Hepatocyte (in vitro differentiated cells): Measurements from ENCODE around the gene CDH4. TPM values are rescaled to one million over a fixed set of nuclear protein-coding genes. Genes with fewer than 3 reads are reported as not detected.

Source experiments
- DNase-seq: peaks from one replicate; pipeline ENCODE4 v3.0.0-alpha.2; 2016; ENCODE audit warnings: low spot score
- H2AFZ ChIP-seq: fragments of 200-600 bp; sonication (generic); 2 replicates; pipeline ENCODE4 v1.6.0; 2016; ENCODE audit warnings: antibody characterized with exemption, mild to moderate bottlenecking
- H3K27ac ChIP-seq: fragments of 200-600 bp; sonication (generic); 2 replicates; pipeline ENCODE4 v1.5.1; 2016; ENCODE audit warnings: mild to moderate bottlenecking
- H3K27me3 ChIP-seq: fragments of 200-600 bp; sonication (generic); 2 replicates; pipeline ENCODE4 v1.6.1; 2016
- H3K36me3 ChIP-seq: fragments of 200-600 bp; sonication (generic); replicated peaks from 2 replicates; pipeline ENCODE4 v1.5.1; 2016; ENCODE audit warnings: low read depth; ENCODE audit not compliant: insufficient read depth
- H3K4me1 ChIP-seq: fragments of 200-600 bp; sonication (generic); 2 replicates; pipeline ENCODE4 v1.5.1; 2016; ENCODE audit warnings: mild to moderate bottlenecking, moderate library complexity; ENCODE audit not compliant: insufficient read depth
- H3K4me2 ChIP-seq: fragments of 200-600 bp; sonication (generic); 2 replicates; pipeline ENCODE4 v1.6.0; 2016
- H3K4me3 ChIP-seq: fragments of 200-600 bp; sonication (generic); 2 replicates; pipeline ENCODE4 v1.5.1; 2016; ENCODE audit warnings: mild to moderate bottlenecking
- H3K79me2 ChIP-seq: fragments of 200-600 bp; sonication (generic); 2 replicates; pipeline ENCODE4 v1.6.0; 2017; ENCODE audit warnings: mild to moderate bottlenecking
- H3K9me2 ChIP-seq: fragments of 200-600 bp; sonication (generic); replicated peaks from 2 replicates; pipeline ENCODE4 v1.6.0; 2017; ENCODE audit warnings: mild to moderate bottlenecking; ENCODE audit not compliant: insufficient read depth
- H3K9me3 ChIP-seq: fragments of 200-600 bp; sonication (generic); 2 replicates; pipeline ENCODE4 v1.5.1; 2016; ENCODE audit warnings: low read depth, mild to moderate bottlenecking
- H4K20me1 ChIP-seq: fragments of 200-600 bp; sonication (generic); 2 replicates; pipeline ENCODE4 v1.6.0; 2016; ENCODE audit warnings: mild to moderate bottlenecking; ENCODE audit not compliant: insufficient read depth, poor library complexity, severe bottlenecking
- CTCF ChIP-seq: fragments of 200-600 bp; sonication (generic); IDR thresholded peaks from 2 replicates; pipeline ENCODE4 v1.5.1; 2016; ENCODE audit warnings: antibody characterized with exemption, mild to moderate bottlenecking; ENCODE audit not compliant: poor library complexity
- EZH2 ChIP-seq: fragments of 200-600 bp; sonication (generic); IDR thresholded peaks from 2 replicates; pipeline ENCODE4 v1.6.1; 2016; ENCODE audit warnings: antibody characterized with exemption, mild to moderate bottlenecking, borderline replicate concordance
- EZH2phosphoT487 ChIP-seq: fragments of 200-600 bp; sonication (generic); IDR thresholded peaks from one replicate; pipeline ENCODE4 v1.6.1; 2018; ENCODE audit warnings: antibody characterized with exemption, mild to moderate bottlenecking, low read depth, moderate library complexity; ENCODE audit not compliant: unreplicated experiment, severe bottlenecking
- WGBS: methylation state at CpG from one replicate; pipeline ENCODE4 v1.1.6; 2016; ENCODE audit warnings: low lambda C conversion rate; ENCODE audit errors: missing lambda C conversion rate; 5-methylcytosine and 5-hydroxymethylcytosine counted together
- polyA plus RNA-seq: library from polyadenylated mRNA; unstranded; fragments of >200 nt; fragmentation: Nextera tagmentation; extraction: Ambion mirVana; gene quantifications from 2 replicates; pipeline ENCODE4 v1.2.1, GENCODE V29; 2016
- total RNA-seq: library from RNA; depleted of rRNA; stranded (reverse); fragments of >200 nt; gene quantifications from 2 replicates; pipeline ENCODE4 v1.2.3, GENCODE V29; 2014

CDH4 gene
- total and polyA plus RNA-seq, 2 experiments from 2014 or later = 0.53 to 0.73 TPM

DNA sequence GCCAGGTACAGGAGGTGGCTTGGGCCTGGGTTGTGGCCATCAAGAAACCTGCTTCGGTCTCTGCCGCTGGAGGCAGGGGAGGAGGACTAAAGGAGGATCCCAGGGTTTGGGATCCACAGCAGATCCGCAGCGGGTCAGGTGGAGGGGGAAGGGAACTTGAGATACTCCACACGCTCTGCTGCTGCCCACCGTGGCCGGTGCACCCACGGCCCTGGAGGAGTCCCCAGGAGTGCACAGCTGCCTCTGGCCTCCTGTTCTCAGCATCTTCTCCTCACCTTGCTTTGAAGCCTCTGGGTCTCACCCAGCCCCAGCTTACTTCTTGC, 286.8 kb downstream of the CDH4 start:
- no peaks in the 10 kb centered on the region for H3K9me3 ChIP-seq
- H3K4me2 ChIP-seq = no peak overlapping the region
- H4K20me1 ChIP-seq = no peaks in the 10 kb centered on the region
- no peak for DNase-seq
- no peaks in the 10 kb centered on the region for H3K79me2 ChIP-seq
- no peak overlapping the region for H2AFZ ChIP-seq
- no peak overlapping the region for H3K4me3 ChIP-seq
- no peaks in the 10 kb centered on the region for H3K9me2 ChIP-seq
- 86% methylated on average over 8 of the region's 8 CpGs for WGBS
- H3K36me3 ChIP-seq = no peaks in the 10 kb centered on the region
- TF ChIP-seq EZH2 = no peak
- no peak for TF ChIP-seq EZH2phosphoT487
- no peak for TF ChIP-seq CTCF
- H3K27me3 ChIP-seq = no peaks in the 10 kb centered on the region
- no peak overlapping the region for H3K27ac ChIP-seq
- H3K4me1 ChIP-seq = no peaks in the 10 kb centered on the region

GRCh38 chr20:61539706-61540360, 287.8 kb downstream of the CDH4 start:
- no peak for TF ChIP-seq EZH2phosphoT487
- no peak for TF ChIP-seq EZH2
- no peak for TF ChIP-seq CTCF
- Histone ChIP-seq H3K27me3 (no peaks in the 10 kb centered on the region), H3K9me2 (no peaks in the 10 kb centered on the region), H3K4me2 (no peak overlapping the region), H3K9me3 (no peaks in the 10 kb centered on the region), H4K20me1 (no peaks in the 10 kb centered on the region), H3K36me3 (no peaks in the 10 kb centered on the region), H3K4me1 (no peaks in the 10 kb centered on the region), H2AFZ (no peak overlapping the region), H3K4me3 (no peak overlapping the region), H3K27ac (no peak overlapping the region), H3K79me2 (no peaks in the 10 kb centered on the region)
- 92% methylated on average over 19 of the region's 19 CpGs for WGBS
- no peak for DNase-seq

DNA sequence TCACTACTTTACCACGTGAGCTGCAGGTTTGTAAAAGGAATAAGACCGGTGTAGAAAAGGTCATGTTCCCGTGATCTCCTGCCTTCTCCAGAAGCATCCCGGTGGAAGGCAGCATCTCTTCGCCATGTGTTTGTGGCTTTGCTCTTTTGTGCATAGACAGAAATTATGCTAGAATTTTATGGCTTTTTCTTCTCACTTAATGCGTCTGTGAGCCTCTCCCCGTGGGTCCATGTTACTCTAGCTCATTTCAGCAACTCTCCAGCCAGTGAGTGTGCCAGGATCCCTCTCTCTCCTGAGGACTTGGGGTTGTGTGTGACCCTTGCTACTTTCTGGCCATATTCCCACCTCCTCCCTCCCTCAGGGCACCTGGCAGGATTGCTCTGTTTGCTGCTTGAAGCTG, 289.5 kb downstream of the CDH4 start:
- no peaks in the 10 kb centered on the region for H3K36me3 ChIP-seq
- H3K9me3 ChIP-seq = no peaks in the 10 kb centered on the region
- TF ChIP-seq EZH2 (no peak), EZH2phosphoT487 (no peak), CTCF (no peak)
- H3K9me2 ChIP-seq = no peaks in the 10 kb centered on the region
- H4K20me1 ChIP-seq = no peaks in the 10 kb centered on the region
- H2AFZ ChIP-seq = no peak overlapping the region
- no peak overlapping the region for H3K4me3 ChIP-seq
- 88% methylated on average over 7 of the region's 7 CpGs for WGBS
- H3K27ac ChIP-seq = no peak overlapping the region
- no peaks in the 10 kb centered on the region for H3K27me3 ChIP-seq
- DNase-seq = no peak
- H3K4me2 ChIP-seq = no peak overlapping the region
- no peaks in the 10 kb centered on the region for H3K4me1 ChIP-seq
- no peaks in the 10 kb centered on the region for H3K79me2 ChIP-seq
